GM11168 (cell line): ENCODE measurements around the gene DNER.
"Not testable (repeated sequence)": the region's sequence is repeated elsewhere in the genome, so short reads cannot be mapped to it uniquely, and the experiment has no call there.

Experiments
- in situ Hi-C: fragments of 300-500 bp; cut with MboI; formaldehyde crosslinking; loops from one replicate; pipeline ENCODE4 v1.12.0; 2022; ENCODE audit warnings: low sequenced_read_pairs; ENCODE audit not compliant: unreplicated experiment

DNER gene

DNA sequence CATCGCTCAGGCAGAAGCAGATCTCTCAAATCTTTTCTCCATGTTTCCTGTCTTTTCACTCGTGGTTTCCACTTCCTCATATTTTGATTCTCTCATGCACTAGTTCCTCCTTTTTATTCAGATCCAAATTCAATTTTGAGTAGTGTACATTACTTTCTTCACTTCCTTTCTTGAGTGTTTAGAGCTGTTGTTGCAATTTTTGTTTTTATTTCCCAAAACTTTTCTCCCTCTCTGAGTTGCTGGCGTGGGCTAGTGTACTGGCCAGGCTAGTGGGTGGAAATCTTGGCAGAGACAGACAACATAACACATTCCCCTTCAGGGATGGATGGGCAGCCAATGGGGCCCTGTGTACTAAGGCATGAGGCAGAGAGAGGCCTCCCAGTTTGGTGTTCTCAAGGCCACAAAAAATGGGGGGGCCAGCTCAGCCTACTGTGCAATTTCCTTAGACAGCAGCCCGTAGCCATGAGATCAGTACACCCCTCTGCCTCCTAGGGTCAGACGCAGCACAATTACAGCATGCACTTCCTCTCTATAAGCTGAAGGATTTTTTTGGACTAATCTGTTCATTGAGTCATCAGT lies 298.1 kb downstream of the DNER start:
- in situ Hi-C loops, result no loop called here

- in situ Hi-C loops, result no loop called here
Measured at GRCh38 chr2:229414631-229415030, 299.7 kb downstream of the DNER start.

DNA sequence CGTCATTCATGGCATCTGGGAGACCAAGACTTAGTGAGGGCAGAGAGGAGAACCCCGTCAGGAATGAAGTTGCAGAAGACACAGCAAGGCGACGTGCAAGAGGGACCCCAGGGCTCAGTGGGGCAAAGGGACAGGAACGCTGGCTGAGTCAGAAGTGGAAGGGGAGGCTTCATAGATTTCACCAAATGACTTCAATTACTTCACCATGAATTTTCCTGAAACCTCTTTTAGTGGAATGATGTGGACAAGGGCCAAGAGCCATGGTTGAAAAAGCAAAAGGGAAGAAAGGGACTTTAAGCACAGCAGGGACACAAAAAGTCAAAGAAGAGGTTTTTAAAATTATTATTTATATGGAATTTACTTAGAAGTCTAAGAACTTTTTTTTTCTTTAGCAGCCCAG lies 301.7 kb downstream of the DNER start:
- in situ Hi-C loops, result no loop called here

- in situ Hi-C loops, result no loop called here
Measured at GRCh38 chr2:229410946-229411345, 303.4 kb downstream of the DNER start.

DNA sequence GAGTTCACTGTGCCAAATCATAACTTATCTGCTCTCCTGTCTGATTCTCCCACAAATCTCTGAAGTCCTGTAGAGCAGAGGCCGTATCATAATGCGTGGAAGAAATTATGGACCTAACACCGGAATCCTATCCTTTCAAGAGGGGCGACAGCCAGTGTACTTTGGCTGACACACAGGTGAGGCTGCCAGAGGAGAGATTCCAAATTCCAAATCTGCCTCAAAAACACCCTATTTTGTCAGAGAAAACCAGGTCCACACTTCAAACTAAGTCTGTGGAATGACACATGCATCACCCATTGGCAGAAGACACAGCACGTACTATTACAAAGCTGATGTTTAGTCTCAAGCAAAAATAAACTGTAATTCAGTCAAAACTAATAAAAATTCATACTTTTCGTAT lies 304.1 kb downstream of the DNER start:
- in situ Hi-C loops, result no loop called here

DNA sequence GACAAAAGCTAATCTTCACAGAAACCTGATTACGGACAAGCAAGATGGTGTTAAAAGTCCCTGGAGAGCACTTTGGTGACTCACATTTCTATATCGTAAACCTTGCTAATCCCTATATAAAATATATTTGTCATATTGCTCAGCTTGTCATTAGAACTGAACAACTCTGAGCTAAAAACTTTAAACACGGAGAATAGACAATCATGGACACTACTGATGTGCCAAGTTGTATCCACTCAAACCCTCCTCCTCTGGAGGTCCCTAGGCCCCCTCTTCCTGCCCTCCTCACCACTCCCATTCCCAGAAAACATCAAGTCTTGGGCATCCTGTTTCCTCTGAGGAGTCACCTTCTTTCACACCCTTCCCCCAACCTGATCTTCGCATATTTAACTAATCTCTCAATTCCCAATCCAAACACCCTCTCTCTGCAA lies 304.6 kb downstream of the DNER start:
- in situ Hi-C loops, result no loop called here

DNA sequence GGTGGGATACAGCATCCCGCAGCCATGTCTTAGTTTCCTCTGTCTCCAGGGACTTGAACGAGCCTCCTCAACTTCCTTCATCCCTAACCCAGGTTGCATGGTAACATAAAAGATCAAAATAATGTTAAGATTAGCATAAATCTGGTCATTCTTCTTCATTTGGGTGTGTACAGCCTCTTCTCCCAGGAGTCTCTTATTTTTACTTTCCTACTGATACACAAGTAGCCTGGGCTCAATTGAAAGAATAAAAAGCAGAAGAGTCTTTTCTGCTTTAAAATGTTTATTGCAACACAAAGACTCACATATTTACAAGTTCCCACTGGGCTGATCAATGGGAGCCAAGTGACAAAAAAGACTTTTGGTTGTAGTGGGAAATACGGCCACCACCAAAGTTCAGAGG lies 305.4 kb downstream of the DNER start:
- in situ Hi-C loops, result no loop called here

DNA sequence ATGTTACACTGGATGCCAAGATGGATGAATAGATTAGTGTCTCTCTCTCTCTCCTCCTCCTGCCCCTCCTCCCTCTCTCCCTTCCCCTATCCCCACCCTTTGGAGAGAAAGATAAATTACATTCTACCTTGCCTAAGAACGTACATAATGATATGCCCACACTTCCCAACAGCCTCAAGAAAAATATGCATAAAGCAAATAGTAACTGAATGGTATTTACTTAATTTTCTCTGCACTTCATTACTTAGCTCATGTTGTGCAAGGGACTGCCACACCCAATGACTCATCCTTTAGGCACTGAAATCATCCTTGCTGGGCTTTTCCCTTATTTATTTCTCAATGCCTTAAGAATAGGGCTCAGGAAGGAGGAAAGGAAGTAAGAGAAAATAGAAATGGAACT lies 306.0 kb downstream of the DNER start:
- in situ Hi-C loops, result no loop called here

GRCh38 chr2:229407170-229407569 lies 307.2 kb downstream of the DNER start:
- in situ Hi-C loops, result no loop called here

DNA sequence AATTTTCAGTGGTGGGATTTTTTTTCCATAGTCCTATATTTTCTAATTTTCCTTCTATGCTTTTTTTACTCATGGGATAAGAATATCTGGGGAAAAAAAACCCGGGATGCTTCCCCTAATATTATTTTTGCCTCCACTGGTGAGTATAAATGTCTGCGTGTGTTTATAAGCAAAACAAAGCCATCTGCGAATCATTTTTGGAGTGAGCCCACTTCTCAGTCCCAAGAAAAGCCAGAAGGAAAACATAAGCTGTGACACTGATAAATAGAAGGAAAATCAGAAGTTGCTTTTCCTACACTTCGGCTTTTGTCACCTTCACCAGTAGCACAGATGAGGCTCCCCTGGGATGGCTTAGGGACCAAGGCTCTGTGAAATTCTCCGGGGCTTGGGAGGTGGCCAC lies 308.6 kb downstream of the DNER start:
- in situ Hi-C loops, result no loop called here

- in situ Hi-C loops, result no loop called here
Measured at GRCh38 chr2:229403296-229403695, 311.1 kb downstream of the DNER start.

GRCh38 chr2:229401171-229401865 lies 313.0 kb downstream of the DNER start:
- in situ Hi-C loops, result no loop called here

GRCh38 chr2:229393926-229394325 lies 320.4 kb downstream of the DNER start:
- in situ Hi-C loops, result no loop called here

GRCh38 chr2:229392196-229392595 lies 322.2 kb downstream of the DNER start:
- in situ Hi-C loops, result no loop called here

GRCh38 chr2:229388731-229389130 lies 325.6 kb downstream of the DNER start:
- in situ Hi-C loops, result no loop called here

DNA sequence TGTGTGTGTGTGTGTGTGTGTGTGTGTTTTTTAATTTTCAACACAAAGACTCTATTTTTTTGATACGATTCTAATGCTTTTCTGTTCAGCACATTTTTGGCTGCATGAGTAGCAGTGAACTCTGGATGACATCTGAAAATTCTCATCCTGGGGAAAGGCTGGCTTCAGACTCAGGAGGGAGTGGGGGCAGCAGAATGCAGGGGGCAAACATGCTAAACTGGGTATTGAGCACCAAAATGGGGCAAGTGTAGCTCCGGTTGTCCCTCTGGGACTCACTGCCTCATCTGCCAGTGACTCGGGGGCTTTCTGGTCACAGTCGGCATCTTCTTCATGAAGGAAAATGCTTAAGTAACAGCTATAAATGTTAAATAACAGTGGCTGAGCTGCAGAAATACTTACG lies 326.5 kb downstream of the DNER start:
- in situ Hi-C loops, result no loop called here

DNA sequence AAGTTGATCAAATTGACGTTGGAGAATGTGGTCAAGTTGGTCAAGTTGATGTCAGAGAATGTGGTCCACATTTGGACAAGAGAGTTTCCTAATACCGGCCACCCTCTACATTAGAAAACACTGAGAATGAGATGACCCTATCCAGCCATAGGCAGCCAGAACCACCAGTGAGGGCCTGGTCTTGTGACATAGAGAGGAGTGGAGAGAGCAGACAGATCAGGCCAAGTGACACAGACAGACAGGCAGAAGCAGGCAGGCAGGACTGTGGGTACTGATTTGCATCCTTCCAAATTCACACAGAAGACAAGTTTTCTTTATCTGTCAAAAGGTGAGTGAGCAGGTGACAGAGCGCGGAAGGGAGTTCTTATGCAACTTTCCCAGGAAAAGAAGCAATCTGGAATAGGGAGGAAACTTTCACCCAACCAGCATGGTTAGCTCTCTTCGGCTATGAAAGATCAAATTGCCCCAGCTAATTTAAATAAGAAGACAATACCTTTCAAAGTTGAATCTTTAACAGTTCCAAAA lies 334.2 kb downstream of the DNER start:
- in situ Hi-C loops, result no loop called here

DNA sequence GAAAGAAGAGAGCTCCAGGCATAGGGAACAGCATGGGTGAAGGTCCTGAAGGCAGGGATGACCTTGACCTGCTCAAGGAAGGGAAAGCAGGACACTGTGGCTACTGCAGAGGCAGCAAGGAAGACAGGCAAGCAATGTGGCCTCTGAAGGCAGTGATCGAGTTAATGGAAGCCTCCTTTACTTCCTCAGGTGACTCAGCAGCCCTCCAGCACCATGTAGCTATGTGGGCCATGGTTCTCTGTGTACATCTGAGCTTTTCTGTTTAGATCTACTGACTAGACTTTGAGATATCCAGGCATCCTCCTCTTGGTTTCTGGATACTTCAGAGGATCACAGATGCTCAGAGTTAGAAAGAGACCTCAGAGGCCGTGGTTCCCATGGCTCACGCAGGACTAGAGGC lies 336.0 kb downstream of the DNER start:
- in situ Hi-C loops, result no loop called here

- in situ Hi-C loops, result no loop called here
Measured at GRCh38 chr2:229376866-229377265, 337.5 kb downstream of the DNER start.

GRCh38 chr2:229375251-229375650 lies 339.1 kb downstream of the DNER start:
- in situ Hi-C loops, result no loop called here

- in situ Hi-C loops, result not testable (repeated sequence)
Measured at GRCh38 chr2:229373311-229373710, 341.0 kb downstream of the DNER start.

DNA sequence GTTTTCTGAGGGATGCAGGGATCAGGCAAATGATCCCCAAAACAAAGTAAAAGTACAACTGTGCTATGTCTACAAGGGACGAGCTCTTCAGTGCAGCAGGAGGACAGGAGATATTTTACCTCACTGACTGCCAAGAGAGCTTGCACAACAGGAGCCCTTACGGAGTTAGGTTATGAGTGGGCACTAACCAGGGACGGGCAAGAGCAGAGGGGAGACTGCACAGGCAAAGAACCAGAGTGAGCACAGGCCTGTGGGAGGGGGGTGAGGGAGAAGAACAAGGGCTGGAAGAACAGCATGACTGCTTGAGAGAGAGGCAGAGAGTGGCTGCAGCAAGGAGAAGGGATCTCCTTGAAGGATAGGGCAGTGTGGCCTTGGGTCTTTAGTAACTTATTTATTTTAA lies 342.1 kb downstream of the DNER start:
- in situ Hi-C loops, result no loop called here
